NCI-H526 treated with DMSO at 0.1 percent for 48 hours (cell line): ENCODE data around the gene ASCC1.
"Not testable (repeated sequence)": the region's sequence is repeated elsewhere in the genome, so short reads cannot be mapped to it uniquely, and the experiment has no call there.

Source experiments
- DNase-seq: peaks from one replicate; lab custom pipeline; 2025; lab: John Stamatoyannopoulos, UW

The ASCC1 gene

DNA sequence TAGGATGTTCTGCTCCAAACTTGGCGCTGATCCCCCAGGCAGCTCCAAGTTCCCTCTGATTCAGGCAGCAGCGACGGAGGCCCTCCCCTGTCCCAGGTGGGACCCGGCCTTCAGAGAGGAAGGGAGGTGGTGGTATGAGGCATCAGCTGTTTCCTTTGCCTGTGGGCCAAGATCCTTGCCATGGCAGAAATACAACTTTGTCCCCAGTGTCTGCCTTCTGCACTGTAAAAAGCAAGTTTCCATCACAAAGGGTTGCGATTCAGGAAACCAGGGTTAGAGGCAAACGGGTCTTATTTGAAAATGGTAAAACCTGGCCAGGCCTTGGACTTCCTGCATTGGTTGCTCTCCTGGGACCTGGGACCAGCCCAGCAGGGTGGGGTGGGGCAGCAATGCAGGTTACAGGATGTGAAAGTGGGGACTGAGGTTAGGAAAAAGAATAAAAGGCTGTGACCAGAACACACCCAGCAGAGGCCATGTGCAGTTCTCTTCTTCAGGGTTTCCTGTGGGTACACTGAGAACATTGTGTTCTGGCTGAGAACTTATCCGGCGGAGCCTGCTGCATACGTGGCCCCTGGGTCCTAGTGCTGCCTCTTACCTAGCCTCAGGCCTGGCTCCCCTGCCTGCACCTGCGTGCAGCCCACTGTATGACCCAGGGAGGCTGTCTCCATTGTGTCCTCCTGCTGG lies 32.5 kb upstream of the ASCC1 start:
- no peak for DNase-seq

DNA sequence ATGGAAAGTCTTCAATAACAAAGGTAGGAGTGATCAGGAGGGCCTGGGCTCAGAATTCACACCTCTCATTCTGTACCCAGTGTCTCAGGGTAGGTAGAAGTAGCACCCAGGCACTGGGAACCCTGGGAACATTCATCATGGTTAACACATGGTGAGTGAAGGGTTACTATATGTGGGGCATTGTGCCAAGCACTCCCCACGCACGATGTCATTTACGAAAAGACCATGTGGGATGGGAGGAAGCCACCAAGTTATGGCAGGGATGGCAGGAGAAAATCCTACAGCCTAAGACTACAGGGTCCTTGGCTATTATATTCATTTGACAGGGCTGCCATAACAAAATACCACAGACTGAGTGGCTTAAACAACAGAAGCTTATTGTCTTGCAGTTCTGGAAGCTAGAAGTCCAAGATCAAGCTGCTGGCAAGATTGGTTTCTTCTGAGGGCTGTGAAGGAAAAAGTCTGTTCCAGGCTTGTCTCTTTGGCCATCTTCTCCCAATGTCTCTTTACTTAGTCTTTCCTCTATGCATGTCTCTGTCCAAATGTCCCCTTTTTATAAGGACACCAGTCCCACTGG lies 30.0 kb upstream of the ASCC1 start:
- DNase-seq: no peak

GRCh38 chr10:72244573-72245038 lies 28.5 kb upstream of the ASCC1 start:
- no peak for DNase-seq

DNA sequence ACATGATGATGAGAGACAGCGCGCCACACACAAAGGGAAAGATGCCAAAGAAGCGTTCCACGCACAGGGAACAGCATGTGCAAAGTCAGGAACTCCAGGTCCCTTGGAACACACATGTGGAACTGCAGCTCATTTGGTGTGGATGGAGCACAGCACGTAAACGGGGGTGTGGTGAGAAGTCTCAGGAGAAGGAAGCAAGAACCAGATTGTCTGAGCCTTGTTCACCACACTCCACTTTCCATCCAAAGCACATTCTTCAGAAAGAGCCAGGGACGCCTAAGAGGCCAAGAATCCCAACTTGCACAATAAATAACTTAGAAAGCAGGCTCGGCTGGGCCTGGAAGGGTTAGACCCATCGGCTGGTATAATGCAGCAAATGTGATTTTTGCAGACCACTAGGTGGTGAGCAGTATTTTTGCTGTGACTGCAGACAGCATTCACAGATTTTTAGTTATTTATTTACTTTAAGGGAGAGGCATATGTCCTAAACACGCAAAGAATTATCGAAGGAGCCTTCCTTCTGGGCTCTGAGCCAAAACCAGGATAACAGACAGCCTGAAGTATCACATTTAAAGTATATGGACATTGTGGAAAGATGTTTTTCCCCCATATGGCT lies 27.9 kb upstream of the ASCC1 start:
- DNase-seq: no peak

GRCh38 chr10:72242675-72243074 lies 26.6 kb upstream of the ASCC1 start:
- no peak for DNase-seq

GRCh38 chr10:72241691-72242252 lies 25.7 kb upstream of the ASCC1 start:
- DNase-seq: no peak

GRCh38 chr10:72240371-72240770 lies 24.3 kb upstream of the ASCC1 start:
- DNase-seq: no peak

GRCh38 chr10:72239409-72239808 lies 23.3 kb upstream of the ASCC1 start:
- no peak for DNase-seq

- no peak for DNase-seq
These were observed 22.5 kb upstream of the ASCC1 start for GRCh38 chr10:72238392-72239175.

- DNase-seq: no peak
These were observed 19.6 kb upstream of the ASCC1 start for GRCh38 chr10:72235544-72236279.

- no peak for DNase-seq
These were observed 18.6 kb upstream of the ASCC1 start for GRCh38 chr10:72234560-72235095.

- DNase-seq: no peak
These were observed 17.5 kb upstream of the ASCC1 start for GRCh38 chr10:72233621-72234020.

- no peak for DNase-seq
These were observed 13.5 kb upstream of the ASCC1 start for GRCh38 chr10:72229261-72230251.

DNA sequence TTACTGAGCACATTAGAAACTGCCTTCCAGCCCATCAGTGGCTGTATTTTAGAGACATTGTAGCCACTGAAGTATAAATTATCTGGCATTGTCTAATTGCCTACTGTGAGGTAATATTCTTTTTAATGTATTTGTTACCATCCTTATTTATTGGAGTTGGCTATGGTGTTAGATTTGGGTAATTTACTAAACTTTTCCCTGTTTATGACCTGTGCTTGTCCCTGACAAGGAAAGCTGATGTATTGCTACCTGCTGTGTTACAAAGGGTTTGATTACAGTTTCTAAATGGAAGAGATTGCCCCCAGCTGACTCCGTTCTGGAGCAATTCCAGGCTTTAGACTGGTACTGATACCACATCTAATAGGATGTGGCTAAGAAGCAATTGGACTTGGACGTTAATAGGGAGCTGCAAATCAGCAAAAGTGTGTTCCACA lies 12.3 kb upstream of the ASCC1 start:
- DNase-seq: no peak

DNA sequence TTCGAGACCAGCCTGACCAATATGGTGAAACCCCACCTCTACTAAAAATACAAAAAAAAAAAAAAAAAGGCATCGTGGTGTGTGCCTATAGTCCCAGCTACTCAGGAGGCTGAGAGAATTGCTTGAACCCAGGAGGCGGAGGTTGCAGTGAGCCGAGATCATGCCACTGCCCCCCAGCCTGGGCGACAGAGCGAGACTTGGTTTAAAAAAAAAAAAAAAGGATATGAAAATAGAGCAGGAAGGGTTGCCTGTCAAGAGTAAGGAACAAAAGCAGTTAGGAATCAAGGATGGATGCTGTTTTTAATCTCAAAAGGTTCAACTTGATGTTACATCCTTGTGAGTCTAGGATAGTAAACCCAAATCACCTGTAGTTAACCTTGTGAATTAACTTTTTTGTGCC lies 11.8 kb upstream of the ASCC1 start:
- no peak for DNase-seq

- DNase-seq: no peak
These were observed 10.4 kb upstream of the ASCC1 start for GRCh38 chr10:72226418-72227027.

GRCh38 chr10:72224191-72224590 lies 8.1 kb upstream of the ASCC1 start:
- not testable (repeated sequence) for DNase-seq

GRCh38 chr10:72223743-72224101 lies 7.6 kb upstream of the ASCC1 start:
- no peak for DNase-seq

DNA sequence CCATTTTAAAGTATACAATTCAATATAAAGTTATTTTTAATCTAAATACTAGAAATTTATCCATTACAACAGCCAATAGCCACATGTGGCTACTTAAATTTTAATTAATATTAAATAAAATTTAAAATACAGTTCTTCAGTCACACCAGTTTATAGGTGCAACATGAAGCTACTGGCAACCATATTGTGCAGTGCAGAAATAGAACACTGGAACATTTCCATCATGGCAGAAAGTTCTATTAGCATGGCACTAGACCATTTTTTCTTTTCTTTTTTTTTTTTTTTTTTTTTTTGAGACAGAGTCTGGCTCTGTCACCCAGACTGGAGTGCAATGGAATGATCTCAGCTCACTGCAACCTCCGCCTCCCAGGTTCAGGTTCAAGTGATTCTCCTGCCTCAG lies 5.2 kb upstream of the ASCC1 start:
- no peak for DNase-seq

DNA sequence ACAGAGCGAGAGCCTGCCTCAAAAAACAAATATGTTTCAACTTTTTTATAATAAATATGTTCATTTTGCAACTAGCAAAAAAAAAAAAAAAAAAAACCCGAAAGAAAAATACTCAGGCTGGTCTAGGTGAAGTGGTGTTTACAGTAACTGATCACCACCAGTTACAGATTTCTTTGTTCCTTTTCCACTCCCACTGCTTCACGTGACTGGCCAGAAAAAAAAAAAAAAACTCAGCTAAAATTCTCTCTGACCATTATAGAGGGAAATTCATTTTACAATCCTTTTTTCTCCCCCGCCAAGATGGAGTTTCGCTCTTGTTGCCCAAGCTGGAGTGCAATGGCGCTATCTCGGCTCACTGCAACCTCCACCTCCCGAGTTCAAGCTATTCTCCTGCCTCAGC lies 4.6 kb upstream of the ASCC1 start:
- no peak for DNase-seq
